RWPE1 (cell line): ENCODE measurements around the gene RAB1B.

Source experiments
- CTCF ChIA-PET: fragments of 350-600 bp; sonication (Branson Sonifier 250); formaldehyde crosslinking; extraction: SDS; loops from one replicate; lab custom pipeline; 2021; lab: Yijun Ruan, JAX
- POLR2A ChIA-PET: fragments of 400-600 bp; formaldehyde crosslinking; extraction: SDS; loops from one replicate; lab custom pipeline; 2020; ENCODE audit warnings: antibody characterized with exemption; ENCODE audit not compliant: low non-redundant PET; lab: Yijun Ruan, JAX
- DNase-seq: peaks from one replicate; pipeline ENCODE4 v3.0.0; 2012; ENCODE audit warnings: low spot score
- H3K27ac ChIP-seq: fragments of 450-650 bp; 2 replicates; pipeline ENCODE4 v1.5.1; 2017
- CTCF ChIP-seq: fragments of 450-650 bp; conservative IDR thresholded peaks from 2 replicates; pipeline ENCODE4 v1.5.1; 2017; ENCODE audit warnings: low read depth, mild to moderate bottlenecking

RAB1B gene

GRCh38 chr11:66284526-66285078 lies 16.2 kb downstream of the RAB1B start:
- ChIA-PET POLR2A (no interaction called here), CTCF (interaction anchor here (1.0 kb wide), 1 partner anchor 27 kb away, joined by 3 read pairs; no protein-coding TSS in a partner anchor)
- peak overlapping the region; percentile 57; the same call in 1 of the 2 replicates for H3K27ac ChIP-seq
- TF ChIP-seq CTCF, result no peak
- no peak for DNase-seq

GRCh38 chr11:66285250-66285947 lies 17.0 kb downstream of the RAB1B start:
- CTCF ChIA-PET, result no interaction called here
- no peak for TF ChIP-seq CTCF
- DNase-seq, result no peak
- peak overlapping the region; percentile 90 for H3K27ac ChIP-seq
- POLR2A ChIA-PET, result no interaction called here

- no peak for DNase-seq
- ChIA-PET CTCF (interaction anchor here (0.5 to 0.7 kb wide), 2 partner anchors 22 to 382 kb away, joined by 3 to 4 read pairs; no protein-coding TSS in a partner anchor), POLR2A (no interaction called here)
- no peak for TF ChIP-seq CTCF
- H3K27ac ChIP-seq, result peak overlapping the region; percentile 90
These were observed 18.3 kb downstream of the RAB1B start for GRCh38 chr11:66286699-66287098.

- POLR2A ChIA-PET, result no interaction called here
- no peak for DNase-seq
- peak overlapping the region; percentile 90 for H3K27ac ChIP-seq
- CTCF ChIA-PET, result no interaction called here
- no peak for TF ChIP-seq CTCF
These were observed 18.9 kb downstream of the RAB1B start for GRCh38 chr11:66287211-66287888.

- CTCF ChIA-PET, result no interaction called here
- peak overlapping the region; percentile 90 for H3K27ac ChIP-seq
- no peak for TF ChIP-seq CTCF
- DNase-seq, result no peak
- POLR2A ChIA-PET, result interaction anchor here (0.7 kb wide), 1 partner anchor 18 kb away, joined by 3 read pairs; no protein-coding TSS in a partner anchor
These were observed 19.6 kb downstream of the RAB1B start for GRCh38 chr11:66287889-66288670.
